Mesothelial cell of epicardium (in vitro differentiated cells): ENCODE measurements around the gene RAPSN. TPM values are rescaled to one million over a fixed set of nuclear protein-coding genes. Genes with fewer than 3 reads are reported as not detected.
A peak's percentile ranks its signal among the peaks of the same experiment; 100 is the strongest.

Experiments
- DNase-seq, 2 experiments: peaks; one replicate each; pipeline ENCODE4 v3.0.0; 2021; ENCODE audit warnings: low spot score in 2 of 2; ENCODE audit not compliant: unreplicated experiment in 2 of 2
- H3K27ac Mint-ChIP-seq: 2 replicates; pipeline ENCODE4 v1.8.0; 2021; ENCODE audit warnings: mixed read lengths
- H3K27me3 Mint-ChIP-seq: 2 replicates; pipeline ENCODE4 v1.8.0; 2021; ENCODE audit warnings: low read depth, mixed read lengths
- H3K36me3 Mint-ChIP-seq: 2 replicates; pipeline ENCODE4 v1.8.0; 2021; ENCODE audit warnings: mixed read lengths
- H3K4me1 Mint-ChIP-seq: 2 replicates; pipeline ENCODE4 v1.8.0; 2021; ENCODE audit warnings: mixed read lengths
- H3K4me3 Mint-ChIP-seq: 2 replicates; pipeline ENCODE4 v1.8.0; 2021; ENCODE audit warnings: mild to moderate bottlenecking, moderate library complexity, mixed read lengths
- H3K9me3 Mint-ChIP-seq: 2 replicates; pipeline ENCODE4 v1.8.0; 2021; ENCODE audit warnings: mixed read lengths
- CTCF ChIP-seq: fragments of 200-600 bp; sonication (generic); IDR thresholded peaks from one replicate; pipeline ENCODE4 v1.5.0; 2021; ENCODE audit warnings: antibody characterized with exemption; ENCODE audit not compliant: unreplicated experiment
- total RNA-seq: library from RNA; stranded (reverse); gene quantifications from 3 replicates; pipeline ENCODE4 v1.2.1, GENCODE V29; 2021

The RAPSN gene
- total RNA-seq, 1 donor from 2014 or later: 0.31 TPM

- no peak overlapping the region for H3K4me3 Mint-ChIP-seq
- TF ChIP-seq CTCF: no peak
- H3K36me3 Mint-ChIP-seq: no peaks in the 10 kb centered on the region
- no peak overlapping the region for H3K27ac Mint-ChIP-seq
- H3K4me1 Mint-ChIP-seq: peaks cover 2% of the 10 kb centered on the region
- H3K9me3 Mint-ChIP-seq: no peaks in the 10 kb centered on the region
- DNase-seq: no peak
- H3K27me3 Mint-ChIP-seq: no peaks in the 10 kb centered on the region
Measured at GRCh38 chr11:47434011-47434786, 14.7 kb downstream of the RAPSN start.

GRCh38 chr11:47433157-47433556, 15.8 kb downstream of the RAPSN start:
- Mint-ChIP-seq H3K36me3 (no peaks in the 10 kb centered on the region), H3K27ac (no peak overlapping the region), H3K27me3 (no peaks in the 10 kb centered on the region), H3K4me1 (peaks cover 2% of the 10 kb centered on the region), H3K4me3 (no peak overlapping the region), H3K9me3 (no peaks in the 10 kb centered on the region)
- no peak for DNase-seq
- TF ChIP-seq CTCF: no peak

GRCh38 chr11:47431356-47432083, 17.4 kb downstream of the RAPSN start:
- no peak for DNase-seq
- H3K9me3 Mint-ChIP-seq: no peaks in the 10 kb centered on the region
- H3K27me3 Mint-ChIP-seq: no peaks in the 10 kb centered on the region
- peaks cover 2% of the 10 kb centered on the region for H3K4me1 Mint-ChIP-seq
- TF ChIP-seq CTCF: no peak
- H3K27ac Mint-ChIP-seq: no peak overlapping the region
- H3K36me3 Mint-ChIP-seq: no peaks in the 10 kb centered on the region
- no peak overlapping the region for H3K4me3 Mint-ChIP-seq

GRCh38 chr11:47430524-47430923, 18.4 kb downstream of the RAPSN start:
- no peaks in the 10 kb centered on the region for H3K9me3 Mint-ChIP-seq
- no peaks in the 10 kb centered on the region for H3K27me3 Mint-ChIP-seq
- H3K27ac Mint-ChIP-seq: no peak overlapping the region
- TF ChIP-seq CTCF: no peak
- H3K4me1 Mint-ChIP-seq: peaks cover 8% of the 10 kb centered on the region
- DNase-seq: no peak
- H3K4me3 Mint-ChIP-seq: no peak overlapping the region
- H3K36me3 Mint-ChIP-seq: peaks cover 3% of the 10 kb centered on the region

GRCh38 chr11:47426062-47426956, 22.6 kb downstream of the RAPSN start, which contains the start of gene PSMC3:
PSMC3 (minus strand) TSS chr11:47426439; CDS start chr11:47426279, 160 bp downstream.
- H3K36me3 Mint-ChIP-seq: peaks cover 13% of the 10 kb centered on the region
- peak; percentile 97 to 99 for DNase-seq
- no peaks in the 10 kb centered on the region for H3K9me3 Mint-ChIP-seq
- peaks cover 16% of the 10 kb centered on the region for H3K4me1 Mint-ChIP-seq
- peak within 1 kb of the TSS; percentile 100 for H3K4me3 Mint-ChIP-seq
- no peaks in the 10 kb centered on the region for H3K27me3 Mint-ChIP-seq
- peak within 1 kb of the TSS; percentile 99 for H3K27ac Mint-ChIP-seq
- no peak for TF ChIP-seq CTCF
